IPS-18c (cell line): ENCODE results near the gene CLPTM1L.

Source experiments
- H3K4me3 ChIP-seq: 2 replicates; pipeline ENCODE4 v1.7.0; 2013; ENCODE audit warnings: low read depth, mild to moderate bottlenecking, low read length, moderate library complexity; ENCODE audit not compliant: insufficient read depth
- H3K9me3 ChIP-seq: one replicate; pipeline ENCODE4 v1.6.1; 2013; ENCODE audit warnings: mild to moderate bottlenecking, low read length, moderate library complexity; ENCODE audit not compliant: control insufficient read depth, insufficient read depth

CLPTM1L gene

DNA sequence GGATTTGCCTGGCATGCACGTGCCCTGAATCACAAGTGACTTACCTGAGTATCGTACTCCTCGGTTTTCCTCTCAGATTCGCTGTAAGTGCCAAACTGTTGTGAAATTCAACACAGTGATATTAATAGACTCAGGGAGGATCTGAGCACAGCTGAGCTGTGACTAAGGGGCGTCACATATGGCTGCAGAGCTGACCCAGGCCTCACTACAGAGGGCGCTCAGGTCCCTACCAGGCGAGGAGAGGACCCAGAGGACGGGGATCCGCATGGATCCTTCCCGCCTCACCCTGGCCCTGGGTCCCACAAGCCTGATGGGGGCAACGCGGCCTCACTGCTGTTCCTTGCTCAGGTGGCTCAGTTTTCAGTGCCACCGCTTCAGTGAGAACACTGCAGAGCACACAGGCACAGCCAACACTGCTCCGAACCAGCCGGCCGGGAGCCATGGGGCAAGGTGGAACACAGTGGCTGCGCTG is 20.1 kb downstream of the CLPTM1L start:
- no peak overlapping the region for H3K4me3 ChIP-seq
- no peaks in the 10 kb centered on the region for H3K9me3 ChIP-seq

DNA sequence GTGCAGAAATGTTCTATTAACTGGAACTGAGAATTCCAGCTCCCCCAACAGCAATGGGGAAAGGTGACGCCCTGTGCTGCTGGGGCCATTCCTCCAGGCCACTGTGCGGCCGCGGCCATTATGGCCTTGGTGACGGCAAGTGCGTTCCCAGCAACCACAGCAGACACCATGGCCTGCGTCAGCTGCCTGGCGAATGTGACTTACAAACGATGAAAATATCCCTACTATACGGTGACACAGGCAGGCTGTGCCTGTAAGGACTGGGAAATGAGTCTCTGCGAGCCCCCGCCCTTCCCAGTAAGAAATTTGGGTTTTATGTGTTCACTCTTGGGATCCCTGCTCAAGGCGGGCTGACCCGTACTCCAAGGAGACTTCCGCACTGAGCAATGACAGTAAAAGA is 20.6 kb downstream of the CLPTM1L start:
- no peak overlapping the region for H3K4me3 ChIP-seq

DNA sequence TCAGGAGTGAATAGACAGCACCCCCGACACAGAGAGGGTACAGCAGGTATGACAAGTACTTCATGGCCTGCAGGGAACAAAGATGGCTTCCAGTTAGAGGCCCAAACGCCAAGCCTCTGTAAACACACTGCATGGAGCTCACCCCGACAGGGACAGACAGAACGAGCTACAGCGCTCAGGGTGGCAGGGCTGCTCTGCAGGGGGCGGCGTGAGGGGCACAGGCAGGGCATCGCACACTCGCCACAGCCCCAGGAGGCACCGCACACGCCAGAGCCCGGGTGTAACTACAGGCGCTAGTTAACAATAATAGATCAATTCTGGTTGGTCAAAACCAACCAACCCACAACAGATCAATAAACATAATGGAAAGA is 21.1 kb downstream of the CLPTM1L start:
- no peaks in the 10 kb centered on the region for H3K9me3 ChIP-seq

More for the DNA sequence above, 20.6 kb downstream of the CLPTM1L start:
- no peaks in the 10 kb centered on the region for H3K9me3 ChIP-seq

DNA sequence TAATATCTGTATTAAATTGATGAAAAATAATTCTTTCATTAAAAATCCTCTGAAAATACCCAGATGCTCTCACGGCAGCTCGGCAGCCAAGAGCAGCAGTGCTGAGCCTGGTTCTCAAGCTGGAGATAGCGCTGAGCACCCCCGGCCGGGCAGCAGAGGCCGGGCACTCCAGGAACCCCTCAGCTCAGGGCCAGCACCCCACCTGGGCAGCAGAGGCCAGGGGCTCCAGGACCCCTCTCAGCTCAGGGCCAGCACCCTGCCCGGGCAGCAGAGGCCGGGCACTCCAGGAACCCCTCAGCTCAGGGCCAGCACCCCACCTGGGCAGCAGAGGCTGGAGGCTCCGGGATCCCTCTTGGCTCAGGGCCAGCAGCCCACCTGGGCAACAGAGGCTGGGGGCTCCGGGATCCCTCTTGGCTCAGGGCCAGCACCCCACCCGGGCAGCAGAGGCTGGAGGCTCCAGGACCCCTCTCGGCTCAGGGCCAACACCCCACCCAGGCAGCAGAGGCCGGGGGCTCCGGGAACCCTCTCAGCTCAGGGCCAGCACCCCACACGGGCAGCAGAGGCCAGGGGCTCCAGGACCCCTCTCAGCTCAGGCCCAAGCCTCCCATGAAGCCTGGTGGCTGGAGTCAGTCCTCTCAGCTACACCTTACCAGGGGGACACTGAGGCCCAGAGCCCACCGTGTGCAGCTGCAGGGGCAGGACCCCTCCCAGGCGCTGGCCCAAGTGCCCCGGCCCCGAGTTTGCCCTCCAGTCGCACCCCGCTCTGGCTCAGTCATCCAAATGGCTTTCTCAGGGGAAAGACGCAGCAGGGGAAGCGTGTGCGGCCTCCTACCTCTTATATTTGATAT is 21.7 kb downstream of the CLPTM1L start:
- no peak overlapping the region for H3K4me3 ChIP-seq
- H3K9me3 ChIP-seq = no peaks in the 10 kb centered on the region

More for the DNA sequence above, 21.1 kb downstream of the CLPTM1L start:
- H3K4me3 ChIP-seq = no peak overlapping the region

DNA sequence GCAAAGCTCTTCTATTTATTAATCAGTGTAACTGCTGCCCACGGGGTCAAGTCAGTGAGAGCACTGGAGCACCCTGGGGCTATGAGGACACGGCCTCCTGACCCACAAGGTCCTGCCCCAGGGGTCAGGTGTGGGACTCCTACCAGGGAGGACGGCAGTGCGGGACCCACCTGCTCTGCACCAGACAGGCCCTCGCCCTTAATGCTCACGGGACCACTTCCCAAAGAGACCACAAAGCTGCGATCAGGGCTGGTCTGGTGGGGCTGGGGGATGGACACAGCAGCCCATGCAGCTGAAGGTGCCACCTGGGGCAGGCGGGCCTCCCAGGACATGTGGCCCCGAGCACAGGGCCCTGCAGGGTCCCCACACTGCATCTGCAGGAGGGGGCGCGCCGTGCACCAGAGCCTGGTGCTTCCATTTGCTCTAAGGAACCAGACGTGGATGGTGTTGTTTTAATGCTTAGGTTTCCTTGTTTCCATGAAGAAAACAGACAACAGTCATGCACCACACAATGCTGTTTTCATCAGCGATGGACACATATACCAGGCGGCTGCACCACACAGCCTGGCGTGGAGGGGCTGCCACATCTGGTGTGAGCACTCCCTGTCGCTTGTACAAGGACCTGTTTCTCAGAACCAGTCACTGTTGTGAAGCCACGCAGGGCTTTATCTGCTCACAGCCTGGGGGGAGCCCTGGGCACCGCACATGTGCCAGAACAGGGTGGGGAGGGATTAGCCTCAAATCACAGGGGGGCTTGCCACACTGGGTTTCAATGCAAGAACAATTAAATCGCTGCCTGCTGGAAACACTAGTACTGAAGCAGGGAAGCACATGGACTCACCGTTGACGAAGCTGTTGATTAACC is 22.6 kb downstream of the CLPTM1L start:
- H3K4me3 ChIP-seq = no peak overlapping the region
- no peaks in the 10 kb centered on the region for H3K9me3 ChIP-seq

DNA sequence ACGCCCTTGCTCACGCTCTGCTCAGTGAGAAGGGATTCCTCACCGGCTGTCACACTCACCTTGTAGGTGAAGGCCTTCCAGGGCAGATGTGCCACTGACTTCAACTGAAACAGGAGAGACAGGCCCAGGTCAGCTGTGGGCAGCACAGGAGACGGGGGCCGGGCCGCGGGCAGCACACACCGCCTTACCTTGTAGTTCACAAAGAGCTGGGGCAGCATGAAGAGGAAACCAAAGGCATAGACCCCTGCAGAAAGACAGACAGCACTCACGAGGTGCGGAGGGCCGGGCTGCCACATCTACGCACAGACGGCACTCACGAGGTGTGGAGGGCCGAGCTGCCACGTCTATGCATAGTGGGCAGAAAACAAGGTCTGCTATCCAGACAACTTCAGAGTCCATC is 23.3 kb downstream of the CLPTM1L start:
- H3K4me3 ChIP-seq = no peak overlapping the region
- no peaks in the 10 kb centered on the region for H3K9me3 ChIP-seq

DNA sequence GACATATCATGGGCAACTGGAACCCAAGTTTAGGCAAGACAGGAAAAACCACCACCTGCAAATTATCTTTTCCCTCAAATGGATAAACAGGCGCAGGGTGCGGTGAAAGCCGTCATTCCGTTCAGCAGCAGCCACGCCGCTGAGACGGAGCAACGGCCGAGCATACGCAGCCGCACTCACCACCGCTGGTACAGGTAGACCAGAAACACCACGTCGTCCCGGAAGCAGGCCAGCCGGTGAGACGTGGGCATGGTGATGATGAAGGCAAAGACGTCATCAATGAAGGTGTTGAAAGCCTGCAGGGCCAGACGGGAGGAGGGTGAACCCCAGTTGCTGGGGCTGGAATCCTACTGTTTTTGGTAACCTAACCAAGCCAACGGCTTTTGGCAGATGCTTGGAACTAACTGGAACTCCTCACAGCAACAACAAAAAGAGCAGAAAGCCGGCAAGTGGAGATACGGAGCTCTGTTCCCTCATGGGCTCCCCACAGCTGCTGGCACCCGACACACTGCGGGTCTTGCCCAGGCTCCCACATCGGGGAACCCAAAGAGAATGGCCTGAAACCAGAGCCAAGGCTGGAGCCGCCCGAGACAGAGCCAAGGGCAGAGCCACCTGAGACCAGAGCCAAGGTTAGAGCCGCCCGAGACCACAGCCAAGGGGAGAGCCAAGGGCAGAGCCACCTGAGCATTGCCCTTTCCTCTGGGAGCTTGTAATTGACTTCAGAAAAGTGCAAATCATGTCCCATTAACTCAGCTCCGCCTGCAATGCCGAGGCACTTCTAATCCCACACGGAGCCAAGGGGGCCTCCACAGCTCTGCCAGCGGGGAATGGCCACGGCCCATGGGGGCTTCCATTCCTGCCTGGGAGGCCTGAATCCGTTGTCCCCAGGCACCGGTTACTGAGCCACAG is 24.2 kb downstream of the CLPTM1L start:
- Histone ChIP-seq H3K9me3 (no peaks in the 10 kb centered on the region), H3K4me3 (no peak overlapping the region)

DNA sequence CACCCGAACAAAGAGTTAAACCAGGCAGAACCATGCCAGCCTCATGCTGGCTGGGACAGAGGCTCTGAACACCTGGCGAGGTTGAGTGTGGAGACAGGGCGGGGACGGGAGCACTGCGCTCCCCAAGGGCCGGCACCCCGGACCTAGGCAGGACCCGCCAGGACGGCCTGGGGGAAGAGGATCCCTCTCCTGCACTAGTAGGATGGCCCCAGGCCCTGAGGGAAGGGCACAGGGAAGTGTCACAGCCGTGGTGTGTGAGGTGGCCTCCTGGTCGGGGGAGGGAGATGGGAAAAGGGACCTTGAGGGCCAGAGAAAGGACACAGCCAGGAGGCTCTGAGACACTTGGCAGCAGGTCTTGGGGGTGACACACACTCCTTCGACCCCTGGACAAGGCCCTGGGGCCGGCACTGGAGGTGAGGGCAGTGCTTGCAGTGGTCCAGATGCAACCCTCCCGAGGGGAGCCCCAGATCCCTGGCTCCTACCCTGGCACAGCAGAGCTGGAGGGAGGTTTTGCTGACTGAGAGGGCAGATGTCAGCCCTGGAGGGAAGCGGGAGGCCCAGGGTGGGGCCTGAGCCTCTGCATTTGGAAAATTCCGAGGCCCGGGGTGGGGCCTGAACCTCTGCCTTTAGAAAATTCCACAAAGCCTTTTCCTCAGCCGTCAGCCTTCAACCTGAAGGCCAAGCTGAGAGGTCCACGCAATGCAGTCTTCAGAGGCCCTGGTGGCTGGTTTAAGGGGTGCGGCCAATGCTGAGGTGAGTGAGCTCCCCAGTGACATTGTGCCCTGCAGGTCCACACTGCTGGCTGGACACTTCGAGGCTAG is 25.3 kb downstream of the CLPTM1L start:
- Histone ChIP-seq H3K4me3 (no peak overlapping the region), H3K9me3 (no peaks in the 10 kb centered on the region)

DNA sequence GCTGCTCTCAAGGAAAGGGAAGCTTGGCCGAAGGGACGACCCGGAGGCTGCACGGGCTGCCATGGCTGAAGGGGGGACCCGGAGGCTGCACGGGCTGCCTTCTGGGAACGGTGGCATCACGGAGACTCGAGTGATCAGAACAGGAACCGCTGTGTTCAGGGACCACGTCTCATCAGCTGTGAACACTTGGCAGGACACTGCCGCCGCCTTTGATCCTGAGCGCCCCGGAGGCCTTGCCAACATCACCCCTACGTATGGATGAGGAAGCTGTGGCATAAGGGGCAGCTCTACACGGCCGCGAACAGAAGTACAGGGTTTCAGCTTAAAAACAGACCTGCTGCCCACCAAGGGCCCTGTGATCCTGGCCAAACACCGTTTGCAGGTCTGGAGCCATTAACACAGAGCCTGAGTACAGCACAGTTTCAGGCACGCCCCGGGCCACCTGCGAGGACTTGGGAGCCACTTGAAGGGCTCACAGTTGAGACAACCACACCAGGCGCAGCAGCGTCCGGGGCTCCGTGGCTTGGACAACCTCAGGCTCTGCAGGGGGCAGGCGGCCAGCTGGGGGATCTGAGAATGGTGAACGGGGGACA is 26.1 kb downstream of the CLPTM1L start:
- no peak overlapping the region for H3K4me3 ChIP-seq

DNA sequence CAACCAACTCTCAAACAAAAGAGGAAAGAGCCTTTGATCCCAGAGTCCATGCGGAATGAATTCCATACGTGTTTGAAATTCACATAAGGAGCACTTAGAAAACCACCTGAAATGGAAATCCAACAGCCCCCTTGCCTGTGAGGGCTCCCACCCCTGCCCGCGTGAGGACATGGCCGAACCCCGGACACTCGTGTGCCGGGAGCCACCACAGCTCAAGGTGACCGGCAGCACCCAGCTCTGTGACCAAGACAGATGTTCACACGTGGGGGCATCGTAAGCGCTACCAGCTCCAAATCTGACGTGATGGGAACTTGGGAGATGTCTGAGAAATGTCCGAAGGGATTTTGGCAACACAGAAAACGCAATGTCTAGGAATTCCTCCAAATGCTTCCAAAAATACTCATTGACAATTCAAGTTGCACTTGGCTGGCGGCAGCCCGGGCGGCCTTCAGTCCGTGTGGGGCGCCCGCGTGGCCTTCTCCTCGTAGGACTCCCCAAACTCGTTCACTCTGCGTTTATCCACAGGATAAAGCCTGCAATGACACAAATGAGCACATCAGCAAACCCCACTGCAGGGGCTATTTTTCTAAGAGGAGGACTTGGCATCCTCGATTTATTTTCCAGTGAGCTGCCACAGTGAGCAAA is 26.9 kb downstream of the CLPTM1L start:
- Histone ChIP-seq H3K9me3 (no peaks in the 10 kb centered on the region), H3K4me3 (no peak overlapping the region)

More for the DNA sequence above, 26.1 kb downstream of the CLPTM1L start:
- no peaks in the 10 kb centered on the region for H3K9me3 ChIP-seq

DNA sequence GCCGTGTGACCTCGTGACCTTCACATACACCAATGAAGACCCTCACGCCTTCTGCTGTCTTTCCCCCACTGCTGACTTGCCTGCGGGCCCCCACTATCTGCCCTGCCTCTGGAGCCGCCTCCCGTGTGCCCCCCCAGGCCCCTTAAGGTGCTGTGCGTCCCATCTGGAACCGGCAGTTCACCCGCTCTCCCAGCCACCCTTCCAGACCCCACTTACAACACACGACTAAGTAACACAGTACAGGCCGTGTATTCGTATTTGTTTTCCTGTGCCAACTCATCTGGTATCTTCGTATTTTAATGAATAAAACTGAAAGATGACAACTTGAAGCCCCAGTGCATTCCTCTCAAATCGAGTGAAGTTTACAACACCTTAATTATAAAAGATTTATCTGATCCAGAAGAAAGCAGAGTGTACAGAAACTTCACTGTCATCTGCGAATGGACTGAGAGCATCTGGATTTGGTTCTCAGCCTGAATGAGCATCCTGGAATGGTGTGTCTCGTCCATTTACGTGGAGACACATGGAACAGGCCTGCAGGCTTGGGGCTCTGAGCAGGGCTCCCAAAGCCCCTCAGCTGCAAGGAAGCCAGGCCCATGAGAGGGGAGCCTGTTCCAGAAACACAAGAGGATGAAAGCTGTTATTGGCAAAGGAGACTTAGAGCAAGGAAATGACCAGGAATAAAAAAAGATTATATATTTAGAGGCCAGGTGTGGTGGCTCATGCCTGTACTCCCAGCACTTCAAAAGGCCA is 28.1 kb downstream of the CLPTM1L start:
- no peak overlapping the region for H3K4me3 ChIP-seq
- no peaks in the 10 kb centered on the region for H3K9me3 ChIP-seq

DNA sequence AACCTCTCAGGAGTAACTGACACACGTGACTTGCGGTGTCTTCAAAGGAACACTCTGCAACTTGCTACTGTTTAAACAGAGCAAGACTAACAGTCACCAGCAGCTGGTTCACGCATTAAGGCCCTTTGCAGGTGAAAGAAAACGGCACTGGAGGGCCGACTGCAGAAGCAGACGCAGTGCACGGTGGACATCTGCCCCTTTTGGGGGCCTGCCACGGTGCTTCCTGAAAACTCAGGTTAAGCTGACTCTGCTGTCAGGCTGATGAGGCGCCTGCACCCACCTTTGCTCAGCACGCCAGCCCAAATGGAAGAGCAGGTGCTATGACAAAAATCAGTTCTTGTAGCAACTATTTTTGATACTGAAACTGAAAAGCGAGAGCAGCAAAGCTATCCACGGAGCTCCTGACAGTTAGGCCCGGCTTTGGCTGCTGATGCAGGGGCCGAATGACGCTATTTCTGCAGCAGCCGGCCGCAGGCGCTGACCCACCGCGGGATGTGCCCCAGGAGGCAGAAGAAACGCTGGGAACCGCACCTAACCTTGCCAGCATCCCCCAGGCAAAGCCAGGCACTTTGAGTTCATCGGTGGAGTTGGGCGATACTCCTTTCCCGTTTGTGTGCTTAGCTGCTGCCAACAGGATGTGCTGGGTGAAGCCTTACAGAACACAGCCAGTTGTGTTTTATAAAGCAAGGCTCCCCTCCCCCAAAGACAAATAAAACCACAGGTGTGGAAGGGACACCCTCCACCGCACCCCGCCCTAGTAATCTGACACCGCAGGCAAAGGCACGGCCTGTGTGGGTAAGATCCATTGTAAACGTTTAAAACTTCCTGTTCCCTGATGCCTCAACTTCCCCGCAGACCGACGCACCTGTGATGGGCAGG is 29.0 kb downstream of the CLPTM1L start:
- no peaks in the 10 kb centered on the region for H3K9me3 ChIP-seq
- no peak overlapping the region for H3K4me3 ChIP-seq

DNA sequence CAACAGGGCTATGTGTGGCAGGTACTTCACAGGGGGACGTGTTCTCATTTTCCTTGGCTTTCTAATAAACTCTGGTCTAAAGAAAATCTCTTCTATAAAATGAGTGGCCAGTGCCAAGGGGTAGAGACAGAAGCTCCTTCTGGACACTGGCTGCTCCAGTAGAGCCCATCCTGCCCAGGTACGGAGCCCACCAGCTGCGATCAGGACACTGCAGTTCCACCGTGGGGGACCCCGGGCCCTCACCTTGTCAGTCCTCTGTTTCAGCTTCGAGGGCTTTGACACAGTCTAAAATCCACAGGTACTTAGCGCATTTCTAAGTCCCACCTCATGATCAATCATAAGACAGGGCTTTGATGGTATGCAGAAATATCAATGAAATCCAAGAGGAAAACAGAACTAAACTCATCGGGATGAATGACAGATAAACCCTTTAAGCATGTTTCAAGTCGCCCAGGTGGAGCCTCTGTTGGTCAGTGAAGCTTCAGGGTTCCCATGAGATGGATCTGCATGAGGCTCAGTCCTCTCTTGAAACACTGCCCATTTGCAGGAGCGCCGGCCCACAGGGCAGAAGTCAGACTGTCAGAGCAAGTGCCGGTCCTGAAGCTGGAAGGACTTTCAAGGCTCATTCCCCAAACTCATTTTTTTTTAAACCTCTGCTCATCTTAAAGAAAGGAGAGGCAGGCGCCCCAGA is 29.7 kb downstream of the CLPTM1L start:
- no peaks in the 10 kb centered on the region for H3K9me3 ChIP-seq
- no peak overlapping the region for H3K4me3 ChIP-seq

DNA sequence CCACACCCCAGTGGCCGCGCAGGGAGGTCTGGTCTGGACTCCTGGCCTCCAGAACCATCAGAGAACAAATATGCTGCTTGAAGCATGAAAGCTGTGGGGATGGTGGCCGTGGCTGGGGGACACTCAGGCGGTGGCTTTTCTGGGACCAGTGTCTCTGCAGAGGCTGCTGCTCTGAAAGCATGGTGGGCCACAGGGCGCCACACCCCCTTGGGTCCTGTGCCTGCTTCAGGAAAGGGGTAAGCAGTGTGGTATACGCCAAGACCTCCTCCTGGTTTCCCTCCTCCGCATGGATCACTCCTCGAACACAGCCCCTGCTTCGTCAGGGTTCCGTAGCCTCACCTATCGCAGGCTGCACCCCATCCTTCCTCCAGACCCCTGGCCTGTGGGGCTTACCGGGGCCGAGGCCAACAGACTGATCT is 30.3 kb downstream of the CLPTM1L start:
- H3K9me3 ChIP-seq = no peaks in the 10 kb centered on the region
- H3K4me3 ChIP-seq = no peak overlapping the region
